T-helper 2 cell treated with Interferon-gamma antibody and Interleukin-4, amounts not matched to agents 5 μg/mL and 100 μg/mL, for 36 hours (primary cell): Measurements from ENCODE around the gene FBXL13.
"Not testable (repeated sequence)": the region's sequence is repeated elsewhere in the genome, so short reads cannot be mapped to it uniquely, and the experiment has no call there.

Experiments used
- DNase-seq: peaks from one replicate; pipeline ENCODE4 v3.0.0; 2021; ENCODE audit warnings: low spot score
- H3K27ac Mint-ChIP-seq: one replicate; pipeline ENCODE4 v1.8.0; 2021; ENCODE audit warnings: mild to moderate bottlenecking, mixed read lengths
- H3K27me3 Mint-ChIP-seq: one replicate; pipeline ENCODE4 v1.8.0; 2021; ENCODE audit warnings: low read depth, mixed read lengths
- H3K36me3 Mint-ChIP-seq: one replicate; pipeline ENCODE4 v1.8.0; 2021; ENCODE audit warnings: low read depth, mixed read lengths
- H3K4me1 Mint-ChIP-seq: one replicate; pipeline ENCODE4 v1.8.0; 2021; ENCODE audit warnings: low read depth, mixed read lengths
- H3K4me3 Mint-ChIP-seq: one replicate; pipeline ENCODE4 v1.8.0; 2022; ENCODE audit warnings: mild to moderate bottlenecking, moderate library complexity, mixed read lengths
- H3K9me3 Mint-ChIP-seq: one replicate; pipeline ENCODE4 v1.8.0; 2021; ENCODE audit warnings: mixed read lengths

FBXL13 gene

GRCh38 chr7:102817616-102818573, 256.7 kb downstream of the FBXL13 start:
- Mint-ChIP-seq H3K4me1 (peaks cover 13% of the 10 kb centered on the region), H3K4me3 (no peak overlapping the region), H3K27me3 (no peaks in the 10 kb centered on the region), H3K9me3 (no peaks in the 10 kb centered on the region), H3K27ac (no peak overlapping the region), H3K36me3 (peaks cover 1% of the 10 kb centered on the region)
- DNase-seq, result no peak

GRCh38 chr7:102814025-102814471, 260.5 kb downstream of the FBXL13 start:
- H3K27ac Mint-ChIP-seq, result no peak overlapping the region
- H3K4me3 Mint-ChIP-seq, result no peak overlapping the region
- no peaks in the 10 kb centered on the region for H3K9me3 Mint-ChIP-seq
- peaks cover 13% of the 10 kb centered on the region for H3K4me1 Mint-ChIP-seq
- DNase-seq, result no peak
- no peaks in the 10 kb centered on the region for H3K27me3 Mint-ChIP-seq
- H3K36me3 Mint-ChIP-seq, result peaks cover 3% of the 10 kb centered on the region

GRCh38 chr7:102813191-102814024, 261.2 kb downstream of the FBXL13 start:
- H3K27ac Mint-ChIP-seq, result no peak overlapping the region
- no peaks in the 10 kb centered on the region for H3K27me3 Mint-ChIP-seq
- H3K4me1 Mint-ChIP-seq, result peaks cover 13% of the 10 kb centered on the region
- no peak for DNase-seq
- no peak overlapping the region for H3K4me3 Mint-ChIP-seq
- no peaks in the 10 kb centered on the region for H3K9me3 Mint-ChIP-seq
- peaks cover 3% of the 10 kb centered on the region for H3K36me3 Mint-ChIP-seq

- H3K36me3 Mint-ChIP-seq, result peaks cover 3% of the 10 kb centered on the region
- no peak overlapping the region for H3K27ac Mint-ChIP-seq
- no peak for DNase-seq
- no peak overlapping the region for H3K4me3 Mint-ChIP-seq
- peaks cover 13% of the 10 kb centered on the region for H3K4me1 Mint-ChIP-seq
- no peaks in the 10 kb centered on the region for H3K27me3 Mint-ChIP-seq
- no peaks in the 10 kb centered on the region for H3K9me3 Mint-ChIP-seq
These were observed 262.5 kb downstream of the FBXL13 start for GRCh38 chr7:102811942-102812678.

- H3K9me3 Mint-ChIP-seq, result no peaks in the 10 kb centered on the region
- no peak for DNase-seq
- H3K36me3 Mint-ChIP-seq, result peaks cover 3% of the 10 kb centered on the region
- H3K27me3 Mint-ChIP-seq, result no peaks in the 10 kb centered on the region
- H3K4me1 Mint-ChIP-seq, result peaks cover 13% of the 10 kb centered on the region
- no peak overlapping the region for H3K27ac Mint-ChIP-seq
- H3K4me3 Mint-ChIP-seq, result no peak overlapping the region
These were observed 263.7 kb downstream of the FBXL13 start for GRCh38 chr7:102810916-102811315.

GRCh38 chr7:102806613-102807012, 268.0 kb downstream of the FBXL13 start:
- H3K27ac Mint-ChIP-seq, result no peak overlapping the region
- H3K36me3 Mint-ChIP-seq, result peaks cover 5% of the 10 kb centered on the region
- H3K4me3 Mint-ChIP-seq, result no peak overlapping the region
- peaks cover 13% of the 10 kb centered on the region for H3K9me3 Mint-ChIP-seq
- DNase-seq, result no peak
- H3K27me3 Mint-ChIP-seq, result peaks cover 4% of the 10 kb centered on the region
- H3K4me1 Mint-ChIP-seq, result no peaks in the 10 kb centered on the region

GRCh38 chr7:102795987-102796595, 278.5 kb downstream of the FBXL13 start:
- peaks cover 17% of the 10 kb centered on the region for H3K9me3 Mint-ChIP-seq
- not testable (repeated sequence) for H3K27ac Mint-ChIP-seq

GRCh38 chr7:102794567-102794966, 280.0 kb downstream of the FBXL13 start:
- H3K27ac Mint-ChIP-seq, H3K9me3 Mint-ChIP-seq, H3K36me3 Mint-ChIP-seq, DNase-seq, H3K4me3 Mint-ChIP-seq, H3K4me1 Mint-ChIP-seq, H3K27me3 Mint-ChIP-seq: not testable (repeated sequence)

More at GRCh38 chr7:102795987-102796595, 278.5 kb downstream of the FBXL13 start:
- not testable (repeated sequence) for H3K4me1 Mint-ChIP-seq, H3K27me3 Mint-ChIP-seq, H3K36me3 Mint-ChIP-seq, DNase-seq, H3K4me3 Mint-ChIP-seq

- H3K27me3 Mint-ChIP-seq, H3K9me3 Mint-ChIP-seq, H3K27ac Mint-ChIP-seq, H3K4me3 Mint-ChIP-seq, H3K36me3 Mint-ChIP-seq, DNase-seq, H3K4me1 Mint-ChIP-seq: not testable (repeated sequence)
These were observed 282.8 kb downstream of the FBXL13 start for GRCh38 chr7:102791831-102792230.

- H3K36me3 Mint-ChIP-seq, H3K9me3 Mint-ChIP-seq, H3K27me3 Mint-ChIP-seq, H3K27ac Mint-ChIP-seq, H3K4me1 Mint-ChIP-seq, H3K4me3 Mint-ChIP-seq, DNase-seq: not testable (repeated sequence)
These were observed 283.2 kb downstream of the FBXL13 start for GRCh38 chr7:102791367-102791766.

GRCh38 chr7:102790364-102791100, 284.1 kb downstream of the FBXL13 start:
- H3K4me3 Mint-ChIP-seq, H3K9me3 Mint-ChIP-seq, H3K36me3 Mint-ChIP-seq, H3K27me3 Mint-ChIP-seq, H3K27ac Mint-ChIP-seq, DNase-seq, H3K4me1 Mint-ChIP-seq: not testable (repeated sequence)

- not testable (repeated sequence) for H3K4me3 Mint-ChIP-seq, H3K9me3 Mint-ChIP-seq, H3K36me3 Mint-ChIP-seq, H3K27ac Mint-ChIP-seq, H3K27me3 Mint-ChIP-seq, DNase-seq, H3K4me1 Mint-ChIP-seq
These were observed 285.8 kb downstream of the FBXL13 start for GRCh38 chr7:102788770-102789169.

GRCh38 chr7:102780926-102781325, 293.7 kb downstream of the FBXL13 start:
- H3K4me1 Mint-ChIP-seq, H3K27me3 Mint-ChIP-seq, H3K27ac Mint-ChIP-seq, H3K9me3 Mint-ChIP-seq, H3K4me3 Mint-ChIP-seq, DNase-seq: not testable (repeated sequence)
- H3K36me3 Mint-ChIP-seq, result peaks cover 12% of the 10 kb centered on the region
